ENCODE results near the gene FAM43A. TPM values are rescaled to one million over a fixed set of nuclear protein-coding genes. Genes with fewer than 3 reads are reported as not detected.

The FAM43A gene
- total RNA-seq, 2 experiments from 2014 or later = 7.4 to 8.5 TPM

GRCh38 chr3:194730365-194730764, 44.7 kb downstream of the FAM43A start:
- H3K36me3 Mint-ChIP-seq = no peaks in the 10 kb centered on the region
- CTCF ChIA-PET = interaction anchor here (0.6 to 1.0 kb wide), 3 partner anchors 41 to 48 kb away, joined by 3 to 6 read pairs (median 4); no protein-coding TSS in a partner anchor
- no peak for DNase-seq

DNA sequence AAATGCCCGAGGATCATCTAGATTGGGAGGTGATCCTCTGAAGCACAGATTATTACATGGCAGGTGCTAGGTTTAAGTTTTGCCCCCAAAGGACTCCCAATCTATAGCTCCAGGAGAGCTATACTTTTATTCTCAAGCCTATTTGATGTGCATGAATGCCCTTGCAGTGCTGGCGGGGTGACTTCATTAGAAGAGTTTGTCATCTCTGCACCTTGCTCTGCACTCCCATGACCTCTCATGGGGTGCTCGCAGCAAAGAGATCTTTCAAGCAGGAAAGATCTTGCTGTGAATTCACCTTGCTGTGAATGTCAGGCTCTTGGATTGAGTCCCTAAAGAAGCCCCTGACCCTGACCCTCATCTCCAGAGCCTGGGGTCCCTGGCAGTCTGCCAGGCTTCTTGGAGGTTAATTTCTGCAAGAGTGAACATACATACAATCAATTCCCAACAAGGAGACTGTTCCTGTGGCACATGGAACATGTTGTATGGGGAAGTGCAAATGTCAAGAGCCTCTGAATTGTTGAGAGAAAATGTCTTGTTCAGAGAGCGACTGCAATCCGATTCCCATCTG, 45.9 kb downstream of the FAM43A start:
- peaks cover 4% of the 10 kb centered on the region for H3K9me3 Mint-ChIP-seq
- ChIA-PET CTCF (interaction anchor here (1.0 kb wide), 1 partner anchor 49 kb away, joined by 4 read pairs; no protein-coding TSS in a partner anchor), POLR2A (no interaction called here)
- no peaks in the 10 kb centered on the region for H3K4me1 Mint-ChIP-seq (ENCODE audit: low read depth)
- H3K27ac Mint-ChIP-seq = no peak overlapping the region
- no peak overlapping the region for H3K4me3 Mint-ChIP-seq
- peaks cover 25% of the 10 kb centered on the region for H3K27me3 Mint-ChIP-seq
- intact Hi-C loops (cut with micrococcal nuclease) = no loop called here
- no peaks in the 10 kb centered on the region for H3K36me3 Mint-ChIP-seq
- no peak for DNase-seq

More at GRCh38 chr3:194730365-194730764, 44.7 kb downstream of the FAM43A start:
- Mint-ChIP-seq H3K27me3 (peaks cover 23% of the 10 kb centered on the region), H3K4me1 (ENCODE audit: low read depth) (no peaks in the 10 kb centered on the region), H3K4me3 (no peak overlapping the region), H3K9me3 (peaks cover 4% of the 10 kb centered on the region), H3K27ac (no peak overlapping the region)
- POLR2A ChIA-PET = no interaction called here
- intact Hi-C loops (cut with micrococcal nuclease) = no loop called here

GRCh38 chr3:194732617-194733016, 46.9 kb downstream of the FAM43A start:
- H3K4me1 Mint-ChIP-seq (ENCODE audit: low read depth) = no peaks in the 10 kb centered on the region
- H3K27ac Mint-ChIP-seq = no peak overlapping the region
- DNase-seq = no peak
- H3K9me3 Mint-ChIP-seq = peaks cover 4% of the 10 kb centered on the region
- H3K36me3 Mint-ChIP-seq = no peaks in the 10 kb centered on the region
- peaks cover 23% of the 10 kb centered on the region for H3K27me3 Mint-ChIP-seq
- ChIA-PET POLR2A (no interaction called here), CTCF (no interaction called here)
- intact Hi-C loops (cut with micrococcal nuclease) = no loop called here
- H3K4me3 Mint-ChIP-seq = no peak overlapping the region

DNA sequence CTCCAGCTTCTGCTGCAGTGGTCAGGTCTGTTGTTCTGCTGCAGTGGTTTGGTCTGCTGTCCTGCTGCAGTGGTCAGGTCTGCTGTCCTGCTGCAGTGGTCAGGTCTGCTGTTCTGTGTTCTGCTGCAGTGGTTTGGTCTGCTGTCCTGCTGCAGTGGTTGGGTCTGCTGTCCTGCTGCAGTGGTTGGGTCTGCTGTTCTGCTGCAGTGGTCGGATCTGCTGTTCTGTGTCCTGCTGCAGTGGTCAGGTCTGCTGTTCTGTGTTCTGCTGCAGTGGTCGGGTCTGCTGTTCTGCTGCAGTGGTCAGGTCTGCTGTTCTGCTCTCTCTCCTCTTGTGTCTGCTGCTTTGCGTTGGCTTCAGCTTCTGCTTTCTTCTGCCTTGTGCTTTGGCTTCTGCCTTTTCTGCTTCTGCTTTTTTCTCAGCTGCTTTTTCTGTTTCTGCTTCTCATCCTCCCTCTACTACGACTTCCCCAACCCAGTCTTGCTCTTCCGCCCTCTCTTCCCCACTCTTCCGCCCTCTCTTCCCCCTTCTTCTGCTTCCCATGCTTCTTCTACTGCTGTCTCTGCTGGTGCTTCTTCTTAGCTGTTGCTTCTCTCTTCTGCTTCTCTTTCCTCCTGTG, 50.7 kb downstream of the FAM43A start:
- CTCF ChIA-PET = no interaction called here
- no peak for DNase-seq

GRCh38 chr3:194736896-194737600, 51.4 kb downstream of the FAM43A start:
- Mint-ChIP-seq H3K9me3 (peaks cover 4% of the 10 kb centered on the region), H3K4me1 (ENCODE audit: low read depth) (peaks cover 4% of the 10 kb centered on the region), H3K27ac (no peak overlapping the region), H3K27me3 (peaks cover 19% of the 10 kb centered on the region), H3K36me3 (no peaks in the 10 kb centered on the region), H3K4me3 (no peak overlapping the region)
- intact Hi-C loops (cut with micrococcal nuclease) = no loop called here
- ChIA-PET CTCF (interaction anchor here (1.2 to 1.3 kb wide), 2 partner anchors 54 to 524 kb away, joined by 3 to 5 read pairs; no protein-coding TSS in a partner anchor), POLR2A (no interaction called here)
- DNase-seq = no peak

More for the DNA sequence above, 50.7 kb downstream of the FAM43A start:
- intact Hi-C loops (cut with micrococcal nuclease) = no loop called here
- Mint-ChIP-seq H3K4me3 (no peak overlapping the region), H3K9me3 (peaks cover 4% of the 10 kb centered on the region), H3K4me1 (ENCODE audit: low read depth) (peaks cover 4% of the 10 kb centered on the region), H3K36me3 (no peaks in the 10 kb centered on the region), H3K27me3 (peaks cover 21% of the 10 kb centered on the region), H3K27ac (no peak overlapping the region)
- POLR2A ChIA-PET = interaction anchor here (0.6 kb wide), 1 partner anchor 32 kb away, joined by 3 read pairs; no protein-coding TSS in a partner anchor

Other genes starting within 250 kb of the FAM43A start
- gene ATP13A3, start 198.9 kb upstream of the FAM43A start, total RNA-seq = 100 to 1,000 TPM; 136 to 145 TPM
- 1 to 10 TPM; 4.0 to 5.8 TPM for gene TMEM44, start 52.5 kb upstream of the FAM43A start, total RNA-seq
- gene LSG1, start 13.7 kb upstream of the FAM43A start, total RNA-seq = 10 to 100 TPM; 34.6 to 35.3 TPM

Data from activated CD4-positive, alpha-beta memory T cell treated with anti-CD3 and anti-CD28 coated beads for 36 hours (primary cell).